Stomach (tissue), 4 donors: Measurements from ENCODE around the gene ACAP2.

Experiments
- CTCF ChIP-seq, 7 experiments: fragments of 450-650 bp in 4 of 7; fragments of 200-600 bp in 3 of 7; sonication (generic) in 3 of 7; IDR thresholded peaks; one replicate each; pipeline ENCODE4 v1.5.1; 2016 to 2019; ENCODE audit warnings: antibody characterized with exemption in 7 of 7, control low read depth in 2 of 7, mild to moderate bottlenecking in 1 of 7
- POLR2A ChIP-seq, 4 donors: fragments of 450-650 bp; IDR thresholded peaks; one replicate each; pipeline ENCODE4 v1.6.1; 2016; ENCODE audit warnings: antibody characterized with exemption in 4 of 4, control low read depth in 2 of 4, mild to moderate bottlenecking in 1 of 4, moderate library complexity in 1 of 4
- POLR2AphosphoS5 ChIP-seq, 3 donors: sonication (generic); formaldehyde crosslinking; IDR thresholded peaks; one replicate each; pipeline ENCODE4 v1.6.1; 2016; ENCODE audit warnings: antibody characterized with exemption in 3 of 3

GRCh38 chr3:195257454-195258448, 185.1 kb downstream of the ACAP2 start:
- TF ChIP-seq CTCF (IDR thresholded peaks at IDR 0.05) (no peak), POLR2A (IDR thresholded peaks at IDR 0.05) (no peak), POLR2AphosphoS5 (IDR thresholded peaks at IDR 0.05) (no peak)
